Progenitor cell of endocrine pancreas (in vitro differentiated cells): Measurements from ENCODE around the gene DPP7. TPM values are rescaled to one million over a fixed set of nuclear protein-coding genes. Genes with fewer than 3 reads are reported as not detected.

Source experiments
- DNase-seq: peaks from one replicate; pipeline ENCODE4 v3.0.0; 2021; ENCODE audit warnings: low spot score; ENCODE audit not compliant: unreplicated experiment
- H3K27ac Mint-ChIP-seq: 2 replicates; pipeline ENCODE4 v1.8.0; 2021; ENCODE audit warnings: mild to moderate bottlenecking, moderate library complexity, mixed read lengths
- H3K27me3 Mint-ChIP-seq: 2 replicates; pipeline ENCODE4 v1.8.0; 2021; ENCODE audit warnings: mixed read lengths
- H3K36me3 Mint-ChIP-seq: 2 replicates; pipeline ENCODE4 v1.8.0; 2022; ENCODE audit warnings: mixed read lengths; ENCODE audit not compliant: insufficient read depth
- H3K4me1 Mint-ChIP-seq: 2 replicates; pipeline ENCODE4 v1.8.0; 2021; ENCODE audit warnings: low read depth, mixed read lengths
- H3K4me3 Mint-ChIP-seq: 2 replicates; pipeline ENCODE4 v1.8.0; 2021; ENCODE audit warnings: low read depth, mild to moderate bottlenecking, moderate library complexity, mixed read lengths
- H3K9me3 Mint-ChIP-seq: 2 replicates; pipeline ENCODE4 v1.8.0; 2021; ENCODE audit warnings: low read depth, mixed read lengths
- total RNA-seq: library from RNA; stranded (reverse); gene quantifications from 2 replicates; pipeline ENCODE4 v1.2.1, GENCODE V29; 2021
- TF ChIP-seq, protein P1 (sequence below): fragments of 200-600 bp; sonication (generic); IDR thresholded peaks from one replicate; pipeline ENCODE4 v1.5.0; 2021; ENCODE audit warnings: antibody characterized with exemption, mild to moderate bottlenecking; ENCODE audit not compliant: unreplicated experiment

DPP7 gene
- total RNA-seq, 1 donor from 2014 or later = 39.2 TPM

DNA sequence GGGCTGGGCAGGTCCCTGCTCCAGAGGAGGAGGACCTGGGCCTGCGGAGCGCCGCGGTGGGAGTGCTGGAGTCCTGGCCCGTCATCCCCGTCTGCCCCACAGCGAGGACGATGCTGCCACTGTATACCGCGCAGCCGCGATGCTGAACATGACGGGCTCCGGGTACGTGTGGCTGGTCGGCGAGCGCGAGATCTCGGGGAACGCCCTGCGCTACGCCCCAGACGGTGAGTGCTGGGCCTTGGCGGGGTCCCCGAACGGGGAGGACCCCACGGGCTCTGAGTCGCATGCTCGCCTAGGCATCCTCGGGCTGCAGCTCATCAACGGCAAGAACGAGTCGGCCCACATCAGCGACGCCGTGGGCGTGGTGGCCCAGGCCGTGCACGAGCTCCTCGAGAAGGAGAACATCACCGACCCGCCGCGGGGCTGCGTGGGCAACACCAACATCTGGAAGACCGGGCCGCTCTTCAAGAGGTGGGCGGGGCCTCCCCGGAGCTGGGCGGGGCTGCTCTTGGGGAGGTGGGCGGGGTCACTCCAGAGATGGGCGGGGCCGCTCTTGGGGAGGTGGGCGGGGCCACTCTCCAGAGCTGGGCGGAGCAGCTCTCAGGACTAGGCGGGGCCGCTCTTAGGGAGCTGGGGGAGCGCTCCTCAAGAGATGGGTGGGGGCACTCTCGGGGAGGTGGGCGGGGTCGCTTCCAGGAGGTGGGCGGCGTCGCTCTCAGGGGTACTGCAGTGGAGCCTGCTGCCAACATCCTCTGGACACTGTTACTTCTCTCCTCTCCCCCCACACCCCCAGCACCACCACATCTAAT lies 42.2 kb upstream of the DPP7 start:
- Mint-ChIP-seq H3K4me1 (no peaks in the 10 kb centered on the region), H3K9me3 (no peaks in the 10 kb centered on the region), H3K36me3 (no peaks in the 10 kb centered on the region), H3K4me3 (no peak overlapping the region), H3K27ac (no peak overlapping the region), H3K27me3 (peaks cover 49% of the 10 kb centered on the region)
- TF ChIP-seq, protein P1, sequence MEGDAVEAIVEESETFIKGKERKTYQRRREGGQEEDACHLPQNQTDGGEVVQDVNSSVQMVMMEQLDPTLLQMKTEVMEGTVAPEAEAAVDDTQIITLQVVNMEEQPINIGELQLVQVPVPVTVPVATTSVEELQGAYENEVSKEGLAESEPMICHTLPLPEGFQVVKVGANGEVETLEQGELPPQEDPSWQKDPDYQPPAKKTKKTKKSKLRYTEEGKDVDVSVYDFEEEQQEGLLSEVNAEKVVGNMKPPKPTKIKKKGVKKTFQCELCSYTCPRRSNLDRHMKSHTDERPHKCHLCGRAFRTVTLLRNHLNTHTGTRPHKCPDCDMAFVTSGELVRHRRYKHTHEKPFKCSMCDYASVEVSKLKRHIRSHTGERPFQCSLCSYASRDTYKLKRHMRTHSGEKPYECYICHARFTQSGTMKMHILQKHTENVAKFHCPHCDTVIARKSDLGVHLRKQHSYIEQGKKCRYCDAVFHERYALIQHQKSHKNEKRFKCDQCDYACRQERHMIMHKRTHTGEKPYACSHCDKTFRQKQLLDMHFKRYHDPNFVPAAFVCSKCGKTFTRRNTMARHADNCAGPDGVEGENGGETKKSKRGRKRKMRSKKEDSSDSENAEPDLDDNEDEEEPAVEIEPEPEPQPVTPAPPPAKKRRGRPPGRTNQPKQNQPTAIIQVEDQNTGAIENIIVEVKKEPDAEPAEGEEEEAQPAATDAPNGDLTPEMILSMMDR = no peak
- no peak for DNase-seq

DNA sequence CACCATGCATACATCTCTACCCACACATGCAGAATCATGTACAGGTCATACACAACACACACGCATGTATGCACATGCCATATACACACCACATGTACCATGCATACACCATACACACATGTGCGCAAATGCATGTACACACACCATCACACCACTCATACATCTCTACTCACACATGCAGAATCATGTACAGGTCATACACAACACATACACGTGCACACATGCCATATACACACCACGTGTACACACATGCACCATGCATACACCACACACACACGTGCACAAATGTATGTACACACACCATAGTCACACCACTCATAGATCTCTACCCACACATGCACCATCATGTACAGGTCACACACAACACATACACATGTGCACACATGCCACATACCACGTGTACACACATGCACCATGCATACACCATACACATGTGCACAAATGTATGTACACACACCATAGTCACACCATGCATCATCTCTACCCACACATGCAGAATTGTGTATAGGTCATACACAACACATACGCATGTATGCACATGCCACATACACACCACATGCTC lies 38.4 kb upstream of the DPP7 start:
- Mint-ChIP-seq H3K4me3 (no peak overlapping the region), H3K4me1 (no peaks in the 10 kb centered on the region), H3K27me3 (peaks cover 39% of the 10 kb centered on the region), H3K9me3 (no peaks in the 10 kb centered on the region), H3K27ac (no peak overlapping the region), H3K36me3 (no peaks in the 10 kb centered on the region)
- TF ChIP-seq, protein P1 = no peak
- no peak for DNase-seq

DNA sequence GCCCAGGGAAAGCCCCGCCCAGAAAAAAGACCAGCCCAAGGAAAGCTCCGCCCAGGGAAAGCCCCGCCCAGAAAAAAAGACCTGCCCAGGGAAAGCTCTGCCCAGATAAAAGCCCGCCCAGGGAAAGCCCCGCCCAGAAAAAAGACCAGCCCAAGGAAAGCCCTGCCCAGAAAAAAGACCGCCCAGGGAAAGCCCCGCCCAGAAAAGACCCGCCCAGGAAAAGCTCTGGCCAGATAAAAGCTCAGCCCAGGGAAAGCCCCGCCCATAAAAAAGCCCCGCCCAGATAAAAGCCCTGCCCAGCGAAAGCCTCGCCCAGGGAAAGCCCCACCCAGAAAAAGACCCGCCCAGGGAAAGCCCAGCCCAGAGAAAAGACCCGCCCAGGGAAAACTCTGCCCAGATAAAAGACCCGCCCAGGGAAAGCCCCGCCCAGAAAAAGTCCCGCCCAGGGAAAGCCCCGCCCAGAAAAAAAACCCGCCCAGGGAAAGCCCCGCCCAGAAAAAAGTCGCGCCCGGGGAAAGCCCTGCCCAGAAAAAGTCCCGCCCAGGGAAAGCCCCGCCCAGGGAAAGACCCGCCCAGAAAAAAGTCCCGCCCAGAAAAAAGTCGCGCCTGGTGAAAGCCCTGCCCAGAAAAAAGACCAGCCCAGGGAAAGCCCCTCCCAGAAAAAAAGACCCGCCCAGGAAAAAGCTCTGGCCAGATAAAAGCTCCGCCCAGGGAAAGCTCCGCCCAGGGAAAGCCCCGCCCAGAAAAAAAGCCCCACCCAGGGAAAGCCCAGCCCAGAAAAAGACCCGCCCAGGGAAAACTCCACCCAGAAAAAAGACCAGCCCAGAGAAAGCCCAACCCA lies 36.3 kb upstream of the DPP7 start:
- Mint-ChIP-seq H3K4me1 (no peaks in the 10 kb centered on the region), H3K27ac (no peak overlapping the region), H3K9me3 (no peaks in the 10 kb centered on the region), H3K36me3 (no peaks in the 10 kb centered on the region), H3K4me3 (no peak overlapping the region), H3K27me3 (peaks cover 36% of the 10 kb centered on the region)
- TF ChIP-seq, protein P1 = no peak
- DNase-seq = no peak

DNA sequence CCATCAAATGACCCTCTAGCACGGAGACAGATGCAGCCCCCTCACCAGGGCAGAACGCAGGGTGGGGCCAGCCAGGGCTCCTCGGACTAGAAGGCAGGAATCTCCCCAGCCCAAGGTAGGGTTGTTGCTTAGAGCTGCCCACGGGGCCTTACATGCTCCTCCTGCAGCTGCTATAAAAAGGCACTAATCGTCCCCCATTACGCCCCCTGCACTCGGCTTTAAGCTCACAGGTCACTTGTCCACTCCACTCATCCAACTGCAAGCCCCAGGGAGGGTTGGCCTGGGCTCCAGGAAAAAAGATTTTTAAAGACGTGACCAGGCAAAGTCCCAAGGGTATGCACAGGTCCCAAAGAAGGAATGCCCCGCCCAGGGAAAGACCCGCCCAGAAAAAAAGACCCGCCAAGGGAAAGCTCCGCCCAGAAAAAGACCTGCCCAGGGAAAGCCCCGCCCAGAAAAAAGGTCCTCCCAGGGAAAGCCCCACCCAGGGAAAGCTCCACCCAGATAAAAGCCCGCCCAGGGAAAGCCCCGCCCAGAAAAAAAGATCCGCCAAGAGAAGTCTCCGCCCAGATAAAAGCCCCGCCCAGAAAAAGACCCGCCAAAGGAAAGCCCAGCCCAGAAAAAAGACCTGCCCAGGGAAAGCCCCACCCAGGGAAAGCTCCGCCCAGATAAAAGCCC lies 35.5 kb upstream of the DPP7 start:
- TF ChIP-seq, protein P1 = no peak
- Mint-ChIP-seq H3K9me3 (no peaks in the 10 kb centered on the region), H3K36me3 (no peaks in the 10 kb centered on the region), H3K4me3 (no peak overlapping the region), H3K27me3 (peaks cover 32% of the 10 kb centered on the region), H3K27ac (no peak overlapping the region), H3K4me1 (no peaks in the 10 kb centered on the region)
- no peak for DNase-seq

DNA sequence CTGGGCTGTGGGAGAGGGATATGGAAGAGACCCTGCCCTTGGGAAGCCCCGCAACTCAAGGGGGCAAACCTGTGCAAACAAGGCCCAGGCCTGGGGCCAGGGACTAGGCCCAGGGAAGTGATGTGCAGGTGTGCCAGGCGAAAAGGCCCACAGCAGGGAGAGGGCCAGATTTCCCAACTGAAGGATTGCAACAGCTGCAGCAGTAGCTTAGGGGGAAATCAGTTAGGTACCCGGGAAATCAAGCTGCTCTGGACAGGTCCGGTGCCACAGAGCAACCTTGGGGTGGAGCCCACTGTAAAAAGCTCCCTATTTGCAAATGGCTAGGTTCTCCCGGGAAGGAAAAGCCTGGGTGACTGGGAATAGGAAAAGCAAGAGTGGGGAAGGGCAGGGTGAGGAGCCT lies 34.8 kb upstream of the DPP7 start:
- Mint-ChIP-seq H3K9me3 (no peaks in the 10 kb centered on the region), H3K27ac (no peak overlapping the region), H3K27me3 (peaks cover 26% of the 10 kb centered on the region), H3K36me3 (no peaks in the 10 kb centered on the region), H3K4me1 (no peaks in the 10 kb centered on the region), H3K4me3 (no peak overlapping the region)
- TF ChIP-seq, protein P1 = no peak
- no peak for DNase-seq
